Adrenal gland (tissue), 12 donors: ENCODE results near the gene MAN1A2. TPM values are rescaled to one million over a fixed set of nuclear protein-coding genes. Genes with fewer than 3 reads are reported as not detected.

Experiments
- DNase-seq, 7 donors: peaks; one replicate each; pipeline ENCODE4 v3.0.0-alpha.2; 2019 to 2020
- H3K27ac ChIP-seq, 5 donors: fragments of 200-600 bp; sonication (generic) in 4 of 5; 1 replicate in 3 of 5; 2 replicates in 2 of 5; pipeline versions ENCODE4 v1.5.1 to v1.8.0; 2016 to 2020; ENCODE audit warnings: mild to moderate bottlenecking in 1 of 5
- H3K27me3 ChIP-seq: fragments of 200-600 bp; 2 replicates; pipeline ENCODE4 v1.8.0; 2021
- H3K36me3 ChIP-seq, 2 donors: fragments of 200-600 bp; replicated peaks in 1 of 2; 1 replicate in 1 of 2; 2 replicates in 1 of 2; pipeline versions ENCODE4 v1.5.1 to v1.8.0; 2018 to 2022
- H3K4me1 ChIP-seq, 2 donors: fragments of 200-600 bp; replicated peaks in 1 of 2; 1 replicate in 1 of 2; 2 replicates in 1 of 2; pipeline versions ENCODE4 v1.5.1 to v1.8.0; 2018 to 2021
- H3K4me3 ChIP-seq, 4 donors: fragments of 200-600 bp; sonication (generic) in 3 of 4; one replicate each; pipeline ENCODE4 v1.5.1; 2016 to 2018
- H3K9me3 ChIP-seq, 3 donors: fragments of 200-600 bp; sonication (generic) in 1 of 3; replicated peaks in 1 of 3; 1 replicate in 2 of 3; 2 replicates in 1 of 3; pipeline versions ENCODE4 v1.5.1 to v1.8.0; 2016 to 2021
- POLR2A ChIP-seq, 2 donors: fragments of 450-650 bp; IDR thresholded peaks; one replicate each; pipeline ENCODE4 v1.6.1; 2017; ENCODE audit warnings: antibody characterized with exemption in 2 of 2, mild to moderate bottlenecking in 2 of 2, moderate library complexity in 1 of 2
- whole genome bisulfite sequencing, 4 donors: extraction: QIAGEN DNeasy Blood & Tissue Kit in 2 of 4; methylation state at CpG; one replicate each; pipeline versions ENCODE4 v1.1.5 to v1.1.7; 2013 to 2017; 5-methylcytosine and 5-hydroxymethylcytosine counted together
- intact Hi-C, 2 donors: fragments of 100-400 bp; cut with DNase I; formaldehyde crosslinking; loops; one replicate each; pipeline versions ENCODE4 v1.14.1 to v1.15.0; 2022 to 2023
- polyA plus RNA-seq, 3 donors: library from polyadenylated mRNA; stranded (reverse); fragments of 200-250 nt in 2 of 3; fragments of 350-450 nt in 1 of 3; fragmentation: Illumina TruSeq in 1 of 3; extraction: RNeasy Lipid Tissue Mini Kit (QIAGEN cat#74804) in 1 of 3; gene quantifications; one replicate each; pipeline ENCODE4 v1.2.3, GENCODE V29; 2013 to 2014
- total RNA-seq, 9 donors: library from RNA; depleted of rRNA in 4 of 9; stranded (reverse); fragments of >200 nt in 4 of 9; fragments of 120-200 nt in 1 of 9; fragmentation: NEBNext Ultra II Directional in 1 of 9; extraction: Animal tissue kit (Norgen Biotek cat#: 25700) in 1 of 9; gene quantifications; one replicate each; pipeline versions ENCODE4 v1.1.0 to v1.2.4, GENCODE V29; 2013 to 2023
- TF ChIP-seq, protein P1 (sequence below), 6 experiments: fragments of 450-650 bp in 4 of 6; fragments of 200-600 bp in 2 of 6; sonication (generic) in 1 of 6; IDR thresholded peaks; 1 replicate in 5 of 6; 2 replicates in 1 of 6; pipeline versions ENCODE4 v1.5.1 to v1.8.0; 2016 to 2021; ENCODE audit warnings: antibody characterized with exemption in 6 of 6, mild to moderate bottlenecking in 2 of 6, moderate library complexity in 1 of 6
- donor health status: healthy with polysubstance abuse.
- donor health status: Bipolar disorder and iron deficiency.
- donor health status: DM: yes; HTN: yes; CAD: no.
- donor health status: DM: no; HTN: no; CAD: no.
- donor health status: DM: no; HTN: no; CAD: no.
- donor health status: DM: yes; HTN: yes; CAD: no.

The MAN1A2 gene
- total and polyA plus RNA-seq, 12 donors, result 4.4 to 45.2 (median 34.1) TPM

DNA sequence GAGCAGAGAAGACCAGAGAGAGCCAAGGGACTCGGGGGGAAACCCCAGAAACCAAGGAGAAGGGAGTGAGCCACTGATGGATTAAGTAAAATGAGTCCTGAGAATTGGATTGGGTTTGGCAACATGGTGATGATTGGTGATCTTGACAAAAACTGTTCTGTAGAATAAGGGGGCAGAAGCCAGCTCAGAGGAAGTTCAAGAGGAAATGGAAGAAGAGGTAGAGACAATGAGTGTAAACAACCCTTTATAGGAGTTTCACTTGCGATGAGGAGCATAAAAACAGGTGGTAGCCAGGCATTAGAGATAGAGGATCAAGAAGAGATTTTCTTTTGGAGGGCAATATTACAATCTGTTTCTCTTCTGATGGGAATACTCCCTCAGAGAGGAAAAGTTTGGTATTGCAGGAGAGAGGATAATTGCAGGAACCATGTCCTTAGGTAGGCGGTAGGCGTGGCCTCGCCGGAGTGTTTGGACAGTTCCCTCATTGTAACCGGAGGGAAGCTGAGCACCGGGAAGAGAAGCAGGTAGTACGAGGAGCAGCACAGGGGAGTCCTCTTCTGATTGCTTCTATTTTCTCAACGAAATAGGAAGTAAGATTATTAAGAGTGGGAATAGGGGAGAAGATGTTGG lies 170.2 kb downstream of the MAN1A2 start:
- TF ChIP-seq, protein P1, sequence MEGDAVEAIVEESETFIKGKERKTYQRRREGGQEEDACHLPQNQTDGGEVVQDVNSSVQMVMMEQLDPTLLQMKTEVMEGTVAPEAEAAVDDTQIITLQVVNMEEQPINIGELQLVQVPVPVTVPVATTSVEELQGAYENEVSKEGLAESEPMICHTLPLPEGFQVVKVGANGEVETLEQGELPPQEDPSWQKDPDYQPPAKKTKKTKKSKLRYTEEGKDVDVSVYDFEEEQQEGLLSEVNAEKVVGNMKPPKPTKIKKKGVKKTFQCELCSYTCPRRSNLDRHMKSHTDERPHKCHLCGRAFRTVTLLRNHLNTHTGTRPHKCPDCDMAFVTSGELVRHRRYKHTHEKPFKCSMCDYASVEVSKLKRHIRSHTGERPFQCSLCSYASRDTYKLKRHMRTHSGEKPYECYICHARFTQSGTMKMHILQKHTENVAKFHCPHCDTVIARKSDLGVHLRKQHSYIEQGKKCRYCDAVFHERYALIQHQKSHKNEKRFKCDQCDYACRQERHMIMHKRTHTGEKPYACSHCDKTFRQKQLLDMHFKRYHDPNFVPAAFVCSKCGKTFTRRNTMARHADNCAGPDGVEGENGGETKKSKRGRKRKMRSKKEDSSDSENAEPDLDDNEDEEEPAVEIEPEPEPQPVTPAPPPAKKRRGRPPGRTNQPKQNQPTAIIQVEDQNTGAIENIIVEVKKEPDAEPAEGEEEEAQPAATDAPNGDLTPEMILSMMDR (IDR thresholded peaks at IDR 0.05), result no peak
- no peak for TF ChIP-seq POLR2A (IDR thresholded peaks at IDR 0.05)
- Histone ChIP-seq H3K27ac (no peak overlapping the region), H3K9me3 (no peaks in the 10 kb centered on the region), H3K4me3 (no peak overlapping the region), H3K4me1 (no peaks in the 10 kb centered on the region), H3K27me3 (no peaks in the 10 kb centered on the region), H3K36me3 (no peaks in the 10 kb centered on the region)
- no peak for DNase-seq
- 51 to 60% (median 58%) methylated on average over 10 of the region's 10 CpGs for WGBS, 4 donors
- intact Hi-C loops, result loop anchor here (5.0 to 10.0 kb wide), 2 partner anchors 215 to 357 kb away; no protein-coding TSS in a partner anchor

DNA sequence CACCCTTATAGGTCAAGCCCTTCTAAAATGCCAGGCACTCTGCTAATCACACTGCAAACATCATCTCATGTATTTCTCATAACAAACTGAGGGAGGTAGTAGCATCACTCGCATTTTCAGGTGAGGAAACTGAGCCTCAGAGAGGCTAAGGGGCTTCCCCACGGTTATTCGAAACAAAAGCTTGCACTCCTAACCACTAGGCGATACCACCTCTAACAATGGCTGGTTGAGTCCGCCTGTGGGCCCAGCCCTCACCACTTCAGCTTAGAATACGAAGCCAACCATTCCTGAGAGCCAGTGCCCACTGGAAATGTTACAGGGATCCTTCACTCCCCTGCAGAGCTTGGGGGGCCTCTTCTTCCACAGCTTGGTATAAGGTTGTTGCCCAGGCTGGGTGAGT lies 173.3 kb downstream of the MAN1A2 start:
- WGBS, 4 donors, result 87 to 98% (median 91%) methylated on average over 4 to 6 of the region's 6 CpGs
- H3K27ac ChIP-seq, result no peak overlapping the region

DNA sequence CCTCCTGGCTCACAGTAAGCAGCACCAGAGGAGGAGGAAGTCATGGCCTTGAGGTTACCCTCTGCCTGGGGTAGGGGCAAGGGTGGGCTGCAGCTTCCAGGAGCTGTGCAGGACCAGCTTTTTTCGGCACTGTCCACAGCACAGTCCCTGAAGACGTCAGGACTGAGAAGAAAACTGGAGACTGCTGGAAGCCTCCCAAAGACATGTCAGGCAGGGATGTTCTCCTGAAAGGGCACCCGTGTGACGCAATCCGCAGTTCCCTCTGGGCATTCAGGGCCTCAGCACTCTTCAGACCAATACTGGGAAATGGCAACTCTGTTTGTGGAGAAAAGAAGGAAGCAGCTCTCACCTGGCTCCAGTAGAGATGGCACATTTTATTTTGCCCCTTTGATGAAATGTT lies 173.8 kb downstream of the MAN1A2 start:
- intact Hi-C loops, result no loop called here
- WGBS, 4 donors, result 44 to 69% (median 62%) methylated on average over 4 to 5 of the region's 5 CpGs
- no peak overlapping the region for H3K4me3 ChIP-seq
- H3K9me3 ChIP-seq, result no peaks in the 10 kb centered on the region
- no peaks in the 10 kb centered on the region for H3K4me1 ChIP-seq
- TF ChIP-seq, protein P1 (IDR thresholded peaks at IDR 0.05), result no peak
- no peak for TF ChIP-seq POLR2A (IDR thresholded peaks at IDR 0.05)
- H3K27ac ChIP-seq, result no peak overlapping the region
- H3K27me3 ChIP-seq, result no peaks in the 10 kb centered on the region
- peak in 6 of 7 donors; percentile 29 to 65 (median 56) for DNase-seq
- no peaks in the 10 kb centered on the region for H3K36me3 ChIP-seq

More for the DNA sequence above, 173.3 kb downstream of the MAN1A2 start:
- intact Hi-C loops, result no loop called here
- H3K27me3 ChIP-seq, result no peaks in the 10 kb centered on the region
- H3K9me3 ChIP-seq, result no peaks in the 10 kb centered on the region
- no peak for DNase-seq
- H3K4me3 ChIP-seq, result no peak overlapping the region
- no peaks in the 10 kb centered on the region for H3K36me3 ChIP-seq
- no peaks in the 10 kb centered on the region for H3K4me1 ChIP-seq
- TF ChIP-seq, protein P1 (IDR thresholded peaks at IDR 0.05), result no peak
- TF ChIP-seq POLR2A (IDR thresholded peaks at IDR 0.05), result no peak

DNA sequence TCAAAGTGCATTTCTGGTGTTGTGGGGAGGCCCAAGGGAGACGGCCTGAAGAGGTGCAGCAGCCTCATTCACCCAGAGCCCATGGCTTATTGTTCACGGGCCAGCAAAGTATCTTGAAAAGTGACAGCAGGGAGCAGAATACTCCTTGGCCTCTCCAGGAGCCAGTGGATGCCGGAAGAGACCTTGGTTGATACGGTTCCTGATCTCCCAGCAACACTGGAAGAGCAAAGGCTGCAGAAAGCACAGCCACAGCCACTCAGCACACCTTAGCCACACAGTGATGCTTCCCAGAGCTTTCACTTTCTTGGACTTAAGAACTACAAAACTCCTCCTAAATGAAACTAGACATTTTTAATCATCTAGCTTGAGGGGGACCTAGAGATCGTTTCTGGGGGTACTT lies 174.3 kb downstream of the MAN1A2 start:
- H3K36me3 ChIP-seq, result no peaks in the 10 kb centered on the region
- intact Hi-C loops, result no loop called here
- no peak for DNase-seq
- no peaks in the 10 kb centered on the region for H3K4me1 ChIP-seq
- TF ChIP-seq POLR2A (IDR thresholded peaks at IDR 0.05), result no peak
- H3K27ac ChIP-seq, result no peak overlapping the region
- 76 to 85% (median 79%) methylated on average over 2 to 5 of the region's 5 CpGs for WGBS, 4 donors
- no peaks in the 10 kb centered on the region for H3K27me3 ChIP-seq
- H3K4me3 ChIP-seq, result no peak overlapping the region
- H3K9me3 ChIP-seq, result no peaks in the 10 kb centered on the region
